HG02885 (cell line): ENCODE data around the gene TAS1R2.
"Not testable (repeated sequence)": the region's sequence is repeated elsewhere in the genome, so short reads cannot be mapped to it uniquely, and the experiment has no call there.

ENCODE experiments used
- ATAC-seq: cut with Tn5 transposase; IDR thresholded peaks from one replicate; pipeline ENCODE4 v1.9.1; 2021; ENCODE audit warnings: mild to moderate bottlenecking; ENCODE audit not compliant: unreplicated experiment, poor library complexity

The TAS1R2 gene

DNA sequence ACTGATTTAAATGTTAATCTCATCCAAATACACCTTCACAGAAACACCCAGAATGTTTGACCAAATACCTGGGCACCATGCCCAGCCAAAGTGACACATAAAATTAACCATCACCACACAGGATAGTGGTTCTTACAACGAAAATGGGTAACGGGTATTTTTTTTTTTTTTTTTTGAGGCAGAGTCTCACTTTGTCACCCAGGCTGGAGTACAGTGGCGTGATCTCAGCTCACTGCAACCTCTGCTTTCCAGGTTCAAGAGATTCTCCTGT lies 11.1 kb upstream of the TAS1R2 start:
- ATAC-seq: not testable (repeated sequence)

DNA sequence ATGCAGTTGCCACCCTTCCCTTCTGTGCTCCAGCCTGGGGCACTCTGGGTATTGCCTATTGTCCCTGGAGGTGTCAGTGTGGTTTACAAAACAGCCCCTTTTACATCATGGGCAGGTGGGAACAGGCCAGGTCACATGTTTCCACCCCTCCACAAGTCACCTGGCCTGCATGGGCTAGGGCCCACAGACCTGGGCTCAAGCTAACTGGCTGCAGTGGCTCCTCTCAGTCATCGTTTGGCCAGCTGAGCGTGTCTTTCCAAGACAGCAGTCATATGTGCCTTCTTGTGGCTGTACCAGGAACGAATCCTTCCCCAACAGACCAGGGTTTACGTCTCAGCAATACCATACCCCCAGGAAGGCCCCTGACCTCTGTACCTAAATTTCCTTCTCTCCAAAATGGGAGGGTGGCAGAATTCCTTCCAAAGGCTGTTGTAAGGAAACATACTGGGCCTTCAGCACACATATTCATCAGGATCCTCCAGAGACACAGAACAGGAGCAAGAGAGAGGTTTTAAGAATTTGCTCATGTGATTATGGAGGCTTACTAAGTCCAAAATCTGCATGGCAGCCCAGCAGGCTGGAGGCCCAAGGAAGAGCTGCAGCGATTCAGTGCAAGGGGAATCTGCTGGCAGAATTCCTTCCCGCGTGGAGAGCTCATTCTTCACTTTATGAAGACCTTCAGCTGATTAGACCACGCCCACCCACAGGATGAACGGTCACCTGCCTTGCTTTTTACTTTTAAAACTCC lies 10.6 kb upstream of the TAS1R2 start:
- no peak for ATAC-seq

GRCh38 chr1:18868801-18869424 lies 9.5 kb upstream of the TAS1R2 start:
- ATAC-seq: no peak

GRCh38 chr1:18868354-18868753 lies 8.9 kb upstream of the TAS1R2 start:
- no peak for ATAC-seq

DNA sequence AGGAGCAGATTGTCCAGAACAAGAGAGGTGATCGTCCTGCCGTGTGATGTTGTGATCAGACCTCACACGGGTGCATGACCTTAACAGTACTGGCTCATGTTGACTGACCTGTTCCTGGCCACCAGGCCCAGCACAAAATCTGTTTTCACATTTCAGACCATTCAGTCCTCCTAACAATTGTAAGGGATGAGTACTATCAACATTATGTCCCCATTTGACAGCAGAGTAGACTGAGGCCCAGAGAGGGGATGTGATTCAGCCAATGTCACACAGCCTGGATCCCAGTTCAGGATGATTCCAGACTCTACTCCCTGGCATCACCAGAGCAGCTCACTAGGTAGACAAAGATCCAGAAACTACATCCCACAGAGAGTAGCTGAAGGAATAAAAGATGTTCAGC lies 7.4 kb upstream of the TAS1R2 start:
- ATAC-seq: no peak

- ATAC-seq: no peak
Measured at GRCh38 chr1:18866314-18866713, 6.9 kb upstream of the TAS1R2 start.

DNA sequence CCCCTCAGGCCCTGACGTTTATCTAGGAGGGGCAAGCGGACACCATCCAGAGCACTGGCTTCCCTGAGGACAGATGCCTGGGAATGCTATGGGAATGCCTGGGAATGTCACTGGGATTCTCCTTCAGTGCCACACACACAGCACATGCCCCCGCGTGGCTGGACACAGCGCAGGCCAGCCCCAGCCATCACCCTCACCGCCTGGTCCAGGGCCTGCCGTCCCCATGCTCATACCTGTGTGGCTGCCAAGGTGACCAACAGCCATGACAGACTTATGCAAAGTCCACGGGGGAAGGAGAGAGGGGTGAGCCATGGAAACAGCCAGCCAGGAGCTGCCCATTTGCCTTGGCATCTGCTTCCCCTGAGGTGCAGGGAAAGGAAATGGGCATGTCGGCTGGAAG lies 5.7 kb upstream of the TAS1R2 start:
- ATAC-seq: no peak

DNA sequence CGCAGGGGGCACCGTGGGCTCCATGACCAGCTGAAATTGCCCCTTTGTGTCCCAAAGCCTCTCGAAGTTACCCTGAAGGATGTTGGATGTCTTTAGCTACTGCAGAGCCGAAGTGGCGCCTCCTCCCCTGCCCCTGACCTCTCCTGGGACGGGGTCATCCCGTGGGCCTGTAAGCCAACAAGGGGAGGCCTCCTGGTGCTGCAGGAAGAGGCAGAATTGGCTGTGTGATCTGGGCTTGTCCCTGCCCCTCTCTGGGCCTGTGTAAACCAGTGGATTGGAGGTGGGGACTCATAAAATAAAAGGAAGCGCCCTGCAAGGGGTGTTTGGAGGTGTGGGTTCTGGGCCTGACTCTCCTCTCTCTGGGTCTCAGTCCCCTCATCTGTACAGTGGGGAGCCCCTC lies 2.1 kb upstream of the TAS1R2 start:
- ATAC-seq: no peak

DNA sequence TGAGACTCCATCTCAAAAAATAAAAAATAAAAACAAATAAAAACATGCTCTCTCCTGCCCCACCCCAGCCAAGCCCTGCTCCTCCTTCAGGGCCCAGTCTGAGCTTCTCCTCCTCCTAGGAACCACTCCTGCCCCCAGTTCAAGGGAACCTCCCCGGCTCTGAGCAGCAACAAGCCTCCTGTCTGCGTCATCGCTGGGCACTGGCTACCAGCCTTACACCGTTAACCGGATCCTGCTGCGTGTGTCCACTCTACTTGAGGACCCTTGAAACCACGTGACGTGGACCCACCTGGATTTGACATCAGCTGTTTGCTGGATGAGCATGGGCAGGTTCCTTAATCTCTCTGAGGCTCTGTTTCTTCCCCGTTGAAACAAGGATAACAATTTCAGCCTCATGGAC lies 1.6 kb upstream of the TAS1R2 start:
- ATAC-seq: no peak

- no peak for ATAC-seq
Measured at GRCh38 chr1:18858070-18858688, 1.3 kb downstream of the TAS1R2 start.

DNA sequence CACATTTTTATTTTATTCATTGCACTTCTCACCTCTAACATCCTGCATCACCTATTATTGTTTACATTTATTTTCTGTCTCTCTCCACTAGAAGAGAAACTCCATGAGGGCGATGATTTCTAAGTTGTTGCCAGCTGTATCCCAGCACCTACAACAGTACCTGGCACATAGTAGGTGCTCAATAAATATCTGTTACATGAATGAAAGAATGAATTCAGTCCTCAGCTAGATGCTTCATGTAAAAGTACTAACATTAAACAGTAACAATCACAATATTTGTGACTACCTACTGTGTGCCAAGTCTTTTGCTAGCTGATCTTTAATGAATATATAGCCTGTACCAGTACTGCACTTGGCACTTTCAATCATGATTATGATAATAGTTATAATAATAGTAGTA lies 3.0 kb downstream of the TAS1R2 start:
- ATAC-seq: no peak

DNA sequence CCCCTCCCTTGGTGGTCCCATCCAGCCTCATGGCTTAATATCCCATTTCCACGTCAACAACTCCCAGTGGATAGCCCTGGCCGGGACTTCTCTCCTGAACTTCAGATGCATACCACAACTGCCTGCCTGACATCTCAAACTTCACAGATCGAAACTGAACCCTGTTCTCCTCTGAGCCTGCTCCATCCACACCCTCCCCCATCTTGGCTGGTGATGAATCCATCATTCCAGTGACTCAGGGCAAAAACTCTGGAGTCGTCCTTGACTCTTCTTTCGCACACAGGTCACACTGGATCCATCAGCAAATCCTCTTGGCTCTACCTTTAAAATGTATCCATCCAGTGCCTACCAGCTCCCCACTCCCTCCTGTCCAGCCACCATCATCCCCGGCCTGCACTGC lies 3.9 kb downstream of the TAS1R2 start:
- ATAC-seq: no peak

- no peak for ATAC-seq
Measured at GRCh38 chr1:18854331-18855025, 5.0 kb downstream of the TAS1R2 start.

GRCh38 chr1:18852501-18852900 lies 7.0 kb downstream of the TAS1R2 start:
- ATAC-seq: no peak

DNA sequence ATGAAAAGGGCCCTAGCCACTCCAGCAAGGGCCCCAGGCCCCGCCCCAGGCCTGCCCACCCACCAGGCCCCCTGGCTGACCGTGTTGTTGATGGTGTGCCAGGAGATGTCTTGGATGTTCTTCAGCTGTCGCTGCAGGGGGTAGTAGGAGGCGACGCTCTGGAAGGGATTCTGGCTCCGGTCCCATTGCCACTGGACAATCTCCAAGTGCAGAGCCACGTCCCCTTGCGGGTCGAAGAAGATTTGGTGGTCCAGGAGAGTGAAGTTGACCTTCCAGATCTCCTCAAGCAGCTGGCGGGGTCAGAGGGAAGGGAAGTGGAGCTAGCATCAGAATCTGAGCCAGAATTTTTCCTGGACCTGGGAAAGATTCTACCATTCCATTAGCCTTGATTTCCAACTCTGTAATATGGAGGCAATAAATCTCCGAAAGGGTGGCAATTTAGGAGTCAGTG lies 10.2 kb downstream of the TAS1R2 start:
- no peak for ATAC-seq

- ATAC-seq: not testable (repeated sequence)
Measured at GRCh38 chr1:18847723-18848122, 11.7 kb downstream of the TAS1R2 start.

- no peak for ATAC-seq
Measured at GRCh38 chr1:18840145-18840544, 19.3 kb downstream of the TAS1R2 start.

- no peak for ATAC-seq
Measured at GRCh38 chr1:18836654-18837053, 22.8 kb downstream of the TAS1R2 start.

DNA sequence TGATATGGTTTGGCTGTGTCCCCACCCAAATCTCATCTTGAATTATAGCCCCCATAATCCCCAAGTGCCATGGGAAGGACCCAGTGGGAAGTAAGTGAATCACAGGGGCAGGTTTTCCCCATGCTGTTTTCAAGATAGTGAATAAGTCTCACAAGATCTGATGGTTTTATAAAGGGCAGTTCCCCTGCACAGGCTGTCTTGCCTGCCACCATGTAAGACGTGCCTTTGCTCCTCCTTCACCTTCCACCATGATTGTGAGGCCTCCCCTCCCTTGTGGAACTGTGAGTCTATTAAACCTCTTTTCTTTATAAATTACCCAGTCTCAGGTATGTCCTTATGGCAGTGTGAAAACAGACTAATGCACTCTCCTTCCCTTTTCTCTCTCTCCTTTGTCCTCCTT lies 27.1 kb downstream of the TAS1R2 start:
- ATAC-seq: not testable (repeated sequence)

GRCh38 chr1:18831656-18832055 lies 27.8 kb downstream of the TAS1R2 start:
- no peak for ATAC-seq

DNA sequence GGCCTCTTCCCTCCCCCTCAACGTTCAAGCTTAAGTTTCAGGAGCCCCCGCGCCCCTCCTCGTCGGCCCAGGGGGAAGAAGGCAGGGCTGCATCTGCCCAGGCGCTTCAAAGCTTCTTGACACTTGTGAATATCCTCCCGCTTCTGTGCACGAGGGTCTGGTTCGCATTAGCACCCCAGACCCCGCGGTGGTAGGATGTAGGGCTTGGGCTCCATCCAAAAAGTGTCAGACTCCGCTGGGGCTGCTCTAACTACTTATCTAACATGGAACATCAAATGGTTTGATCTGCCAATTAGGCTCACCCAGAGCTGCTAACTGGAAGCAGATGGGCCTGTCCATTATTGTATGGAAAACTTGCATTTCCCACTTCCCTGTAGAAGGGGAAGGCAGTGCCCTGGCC lies 28.9 kb downstream of the TAS1R2 start:
- ATAC-seq: no peak
